Measurements from ENCODE around the gene CXCR1.

DNA sequence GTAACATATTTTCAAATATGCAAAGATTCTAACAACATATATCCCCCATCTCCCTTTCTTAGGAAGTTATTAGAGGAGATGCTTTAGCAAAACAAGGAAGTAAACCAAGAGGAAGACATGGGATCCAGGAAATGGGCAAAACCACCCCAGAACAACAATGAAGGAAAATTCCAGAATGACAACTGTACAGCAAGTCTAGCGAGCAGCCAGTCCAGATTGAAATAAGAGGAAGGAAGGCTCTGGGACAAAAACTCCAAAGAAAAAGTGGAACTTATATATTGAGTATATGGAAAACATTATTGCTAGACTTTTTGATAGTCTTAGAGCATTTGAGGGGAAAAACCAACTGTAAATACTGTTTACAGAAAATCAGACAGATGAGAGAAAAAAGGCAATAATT is 47.4 kb upstream of the CXCR1 start:
- TF ChIP-seq CTCF (optimal IDR thresholded peaks at IDR 0.05 in 1 of 3, IDR thresholded peaks at IDR 0.05 in 1 of 3, conservative IDR thresholded peaks at IDR 0.05 in 1 of 3; ENCODE audit: extremely low read depth in 1 of 3, insufficient read depth in 2 of 3, low read length in 3 of 3) (no peak), EZH2 (IDR thresholded peaks at IDR 0.05; ENCODE audit: low read length) (no peak)

Data from keratinocyte (primary cell).